Testis (tissue), 2 donors: Measurements from ENCODE around the gene GMPR.

Experiments
- CTCF ChIP-seq, 3 experiments: fragments of 450-650 bp in 2 of 3; fragments of 200-600 bp in 1 of 3; sonication (generic) in 1 of 3; IDR thresholded peaks; one replicate each; pipeline ENCODE4 v1.5.1; 2016 to 2019; ENCODE audit warnings: antibody characterized with exemption in 3 of 3, mild to moderate bottlenecking in 2 of 3, moderate library complexity in 1 of 3
- POLR2A ChIP-seq: fragments of 450-650 bp; IDR thresholded peaks from one replicate; pipeline ENCODE4 v1.6.1; 2017; ENCODE audit warnings: antibody characterized with exemption, mild to moderate bottlenecking, moderate library complexity

DNA sequence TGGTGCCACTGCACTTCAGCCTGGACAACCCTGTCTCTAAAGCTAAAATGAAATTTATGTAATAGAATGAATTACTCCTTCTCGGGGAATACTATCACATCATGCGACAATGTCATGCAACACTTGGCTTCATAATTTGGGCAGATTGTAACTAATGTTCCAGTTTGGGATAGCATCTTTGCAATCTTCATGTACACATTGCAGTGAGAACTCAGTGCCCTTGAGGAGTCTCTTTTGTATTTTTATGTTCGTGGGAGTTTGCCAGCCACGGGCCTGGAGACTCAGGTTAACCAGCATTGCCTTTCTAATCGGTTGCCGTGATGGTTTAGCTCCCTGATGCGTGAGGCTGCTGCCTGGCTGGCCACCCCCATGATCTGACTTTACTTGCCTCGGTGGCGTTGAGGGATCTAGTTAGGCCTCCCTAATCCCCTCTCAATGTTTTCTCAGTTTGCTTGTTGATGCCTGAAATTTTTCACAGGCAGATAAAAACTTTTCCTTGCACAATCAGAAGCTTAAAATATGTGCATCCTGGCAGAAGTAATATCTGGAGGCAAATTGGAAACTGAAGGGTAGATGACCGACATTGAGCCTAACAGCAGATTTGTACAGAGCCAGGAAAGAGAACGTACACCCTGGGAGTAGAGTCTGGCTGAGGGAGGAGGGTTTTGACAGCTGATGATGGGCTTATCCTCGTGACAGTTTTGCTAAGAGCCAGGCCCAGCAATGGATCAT is 2.4 kb downstream of the GMPR start:
- TF ChIP-seq CTCF (IDR thresholded peaks at IDR 0.05), result no peak
- no peak for TF ChIP-seq POLR2A
